HepG2 (cell line): Measurements from ENCODE around the gene ARHGEF12. TPM values are rescaled to one million over a fixed set of nuclear protein-coding genes. Genes with fewer than 3 reads are reported as not detected.

Experiments used
- BCL6 ChIP-seq: IDR thresholded peaks from 2 replicates; pipeline ENCODE4 v1.6.1; 2016; ENCODE audit warnings: missing genetic modification reagents, missing compliant biosample characterization
- ELF3 ChIP-seq: IDR thresholded peaks from 2 replicates; pipeline ENCODE4 v1.6.1; 2016; ENCODE audit warnings: missing genetic modification reagents, missing compliant biosample characterization
- FOXP1 ChIP-seq, 2 experiments: fragments of 450-650 bp in 1 of 2; IDR thresholded peaks; 2 replicates each; pipeline ENCODE4 v1.6.1; 2017 to 2018; ENCODE audit warnings: antibody characterized with exemption in 1 of 2
- KDM3A ChIP-seq: IDR thresholded peaks from 2 replicates; pipeline ENCODE4 v1.6.1; 2018; ENCODE audit warnings: low read depth, missing compliant biosample characterization
- NBN ChIP-seq: fragments of 450-650 bp; conservative IDR thresholded peaks from 2 replicates; pipeline ENCODE4 v1.6.1; 2017
- STAT5B ChIP-seq: sonication (generic); formaldehyde crosslinking; IDR thresholded peaks from 2 replicates; pipeline ENCODE4 v1.4.0; 2020; ENCODE audit warnings: missing genetic modification reagents
- TEAD2 ChIP-seq: sonication (generic); formaldehyde crosslinking; IDR thresholded peaks from 2 replicates; pipeline ENCODE4 v1.9.0; 2021; ENCODE audit warnings: missing genetic modification reagents
- TGIF2 ChIP-seq: IDR thresholded peaks from 2 replicates; pipeline ENCODE4 v1.6.1; 2016; ENCODE audit warnings: control low read depth, missing compliant biosample characterization
- TSC22D2 ChIP-seq: sonication (generic); formaldehyde crosslinking; IDR thresholded peaks from 2 replicates; pipeline ENCODE4 v1.5.1; 2020; ENCODE audit warnings: missing genetic modification reagents, mild to moderate bottlenecking, borderline replicate concordance
- ZFP37 ChIP-seq: sonication (generic); formaldehyde crosslinking; IDR thresholded peaks from 2 replicates; pipeline ENCODE4 v1.4.0; 2020; ENCODE audit warnings: missing genetic modification reagents, borderline replicate concordance
- ZNF232 ChIP-seq: sonication (generic); formaldehyde crosslinking; IDR thresholded peaks from 2 replicates; pipeline ENCODE4 v1.4.0; 2020; ENCODE audit warnings: missing genetic modification reagents, borderline replicate concordance
- ZNF468 ChIP-seq: sonication (generic); formaldehyde crosslinking; IDR thresholded peaks from 2 replicates; pipeline ENCODE4 v1.8.0; 2022; ENCODE audit warnings: mild to moderate bottlenecking, moderate library complexity, missing genetic modification reagents
- ZNF850 ChIP-seq: sonication (generic); formaldehyde crosslinking; conservative IDR thresholded peaks from 2 replicates; pipeline ENCODE4 v1.9.0; 2021; ENCODE audit warnings: mild to moderate bottlenecking, missing genetic modification reagents
- polyA plus RNA-seq, 8 experiments: library from polyadenylated mRNA; depleted of rRNA in 3 of 8; stranded (reverse) in 7 of 8; unstranded in 1 of 8; fragments of >200 nt; fragmentation: Illumina TruSeq in 4 of 8; extraction: Trizol in 4 of 8; gene quantifications; 2 replicates each; pipeline versions ENCODE4 v1.2.1 to v1.2.3, GENCODE V29; 2011 to 2016; ENCODE audit warnings: low read depth in 4 of 8, missing spikeins in 1 of 8, mixed read lengths in 1 of 8; ENCODE audit not compliant: insufficient read depth in 1 of 8
- total RNA-seq, 5 experiments: library from RNA; depleted of rRNA; stranded (reverse); fragments of >200 nt; fragmentation: Illumina TruSeq; extraction: Trizol; gene quantifications; 2 replicates each; pipeline ENCODE4 v1.2.3, GENCODE V29; 2016; ENCODE audit warnings: low read depth in 1 of 5
- TF ChIP-seq, protein P1 (sequence below): sonication (generic); formaldehyde crosslinking; IDR thresholded peaks from 2 replicates; pipeline ENCODE4 v1.8.1; 2022; ENCODE audit warnings: low read depth, mild to moderate bottlenecking, missing genetic modification reagents
- TF ChIP-seq, protein P2 (sequence below): sonication (generic); formaldehyde crosslinking; IDR thresholded peaks from 2 replicates; pipeline ENCODE4 v1.4.0; 2020; ENCODE audit warnings: low read depth, mild to moderate bottlenecking, missing genetic modification reagents
- TF ChIP-seq, protein P3 (sequence below): sonication (generic); formaldehyde crosslinking; IDR thresholded peaks from 2 replicates; pipeline ENCODE4 v1.4.0; 2020; ENCODE audit warnings: missing genetic modification reagents
- TF ChIP-seq, protein P4 (sequence below): conservative IDR thresholded peaks from 2 replicates; pipeline ENCODE4 v1.6.1; 2018; ENCODE audit warnings: missing genetic modification reagents
- TF ChIP-seq, protein P5 (sequence below): sonication (generic); formaldehyde crosslinking; IDR thresholded peaks from 2 replicates; pipeline ENCODE4 v1.4.0; 2020; ENCODE audit warnings: mild to moderate bottlenecking, missing genetic modification reagents
- TF ChIP-seq, protein P6 (sequence below): sonication (generic); formaldehyde crosslinking; IDR thresholded peaks from 2 replicates; pipeline ENCODE4 v1.4.0; 2020; ENCODE audit warnings: missing genetic modification reagents

ARHGEF12 gene
- total and polyA plus RNA-seq, 2 of the 13 experiments (the other 11 are each of a cell fraction or from before 2014, with no cell fraction given), result 17.9 to 54.4 TPM

DNA sequence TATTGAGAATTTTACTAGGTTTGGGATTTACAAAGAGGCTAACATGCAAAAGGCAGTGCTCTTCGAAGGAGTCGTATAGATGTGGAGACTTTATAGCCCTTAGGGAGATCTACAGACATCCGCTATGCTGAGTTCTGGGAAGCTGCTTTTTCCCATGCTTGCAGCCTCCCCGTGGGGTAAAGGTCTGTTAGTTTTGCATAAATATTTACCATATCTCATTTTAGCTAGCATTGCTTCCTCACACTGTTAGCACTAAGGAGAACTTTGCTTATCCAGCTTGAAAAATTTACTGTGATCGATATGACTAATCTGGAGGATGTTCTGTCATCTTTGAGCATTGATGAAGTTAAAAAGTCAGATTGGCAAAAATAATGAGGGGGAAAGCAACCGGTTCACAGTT is 18.6 kb downstream of the ARHGEF12 start (continued):
- TF ChIP-seq, protein P1, sequence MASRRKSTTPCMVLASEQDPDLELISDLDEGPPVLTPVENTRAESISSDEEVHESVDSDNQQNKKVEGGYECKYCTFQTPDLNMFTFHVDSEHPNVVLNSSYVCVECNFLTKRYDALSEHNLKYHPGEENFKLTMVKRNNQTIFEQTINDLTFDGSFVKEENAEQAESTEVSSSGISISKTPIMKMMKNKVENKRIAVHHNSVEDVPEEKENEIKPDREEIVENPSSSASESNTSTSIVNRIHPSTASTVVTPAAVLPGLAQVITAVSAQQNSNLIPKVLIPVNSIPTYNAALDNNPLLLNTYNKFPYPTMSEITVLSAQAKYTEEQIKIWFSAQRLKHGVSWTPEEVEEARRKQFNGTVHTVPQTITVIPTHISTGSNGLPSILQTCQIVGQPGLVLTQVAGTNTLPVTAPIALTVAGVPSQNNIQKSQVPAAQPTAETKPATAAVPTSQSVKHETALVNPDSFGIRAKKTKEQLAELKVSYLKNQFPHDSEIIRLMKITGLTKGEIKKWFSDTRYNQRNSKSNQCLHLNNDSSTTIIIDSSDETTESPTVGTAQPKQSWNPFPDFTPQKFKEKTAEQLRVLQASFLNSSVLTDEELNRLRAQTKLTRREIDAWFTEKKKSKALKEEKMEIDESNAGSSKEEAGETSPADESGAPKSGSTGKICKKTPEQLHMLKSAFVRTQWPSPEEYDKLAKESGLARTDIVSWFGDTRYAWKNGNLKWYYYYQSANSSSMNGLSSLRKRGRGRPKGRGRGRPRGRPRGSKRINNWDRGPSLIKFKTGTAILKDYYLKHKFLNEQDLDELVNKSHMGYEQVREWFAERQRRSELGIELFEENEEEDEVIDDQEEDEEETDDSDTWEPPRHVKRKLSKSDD (CRISPR knock-in tag), result no peak
- TF ChIP-seq ELF3 (CRISPR knock-in tag) (0 out of 2 replicates have a peak, but pooled peaks have one; percentile 30), TGIF2 (CRISPR knock-in tag) (no peak), NBN (no peak), FOXP1 (IDR thresholded peaks at IDR 0.05) (no peak), FOXP1 (CRISPR knock-in tag; IDR thresholded peaks at IDR 0.05) (peak; percentile 52; the same call in 1 of the 2 replicates), ZNF232 (no peak), TSC22D2 (CRISPR knock-in tag) (no peak), ZFP37 (CRISPR knock-in tag) (no peak), BCL6 (no peak), ZNF850 (no peak), KDM3A (CRISPR knock-in tag) (no peak), ZNF468 (CRISPR knock-in tag) (no peak), TEAD2 (CRISPR knock-in tag) (no peak), STAT5B (CRISPR knock-in tag) (no peak)
- TF ChIP-seq, protein P2, sequence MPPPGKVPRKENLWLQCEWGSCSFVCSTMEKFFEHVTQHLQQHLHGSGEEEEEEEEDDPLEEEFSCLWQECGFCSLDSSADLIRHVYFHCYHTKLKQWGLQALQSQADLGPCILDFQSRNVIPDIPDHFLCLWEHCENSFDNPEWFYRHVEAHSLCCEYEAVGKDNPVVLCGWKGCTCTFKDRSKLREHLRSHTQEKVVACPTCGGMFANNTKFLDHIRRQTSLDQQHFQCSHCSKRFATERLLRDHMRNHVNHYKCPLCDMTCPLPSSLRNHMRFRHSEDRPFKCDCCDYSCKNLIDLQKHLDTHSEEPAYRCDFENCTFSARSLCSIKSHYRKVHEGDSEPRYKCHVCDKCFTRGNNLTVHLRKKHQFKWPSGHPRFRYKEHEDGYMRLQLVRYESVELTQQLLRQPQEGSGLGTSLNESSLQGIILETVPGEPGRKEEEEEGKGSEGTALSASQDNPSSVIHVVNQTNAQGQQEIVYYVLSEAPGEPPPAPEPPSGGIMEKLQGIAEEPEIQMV (CRISPR knock-in tag), result no peak
- TF ChIP-seq, protein P3, sequence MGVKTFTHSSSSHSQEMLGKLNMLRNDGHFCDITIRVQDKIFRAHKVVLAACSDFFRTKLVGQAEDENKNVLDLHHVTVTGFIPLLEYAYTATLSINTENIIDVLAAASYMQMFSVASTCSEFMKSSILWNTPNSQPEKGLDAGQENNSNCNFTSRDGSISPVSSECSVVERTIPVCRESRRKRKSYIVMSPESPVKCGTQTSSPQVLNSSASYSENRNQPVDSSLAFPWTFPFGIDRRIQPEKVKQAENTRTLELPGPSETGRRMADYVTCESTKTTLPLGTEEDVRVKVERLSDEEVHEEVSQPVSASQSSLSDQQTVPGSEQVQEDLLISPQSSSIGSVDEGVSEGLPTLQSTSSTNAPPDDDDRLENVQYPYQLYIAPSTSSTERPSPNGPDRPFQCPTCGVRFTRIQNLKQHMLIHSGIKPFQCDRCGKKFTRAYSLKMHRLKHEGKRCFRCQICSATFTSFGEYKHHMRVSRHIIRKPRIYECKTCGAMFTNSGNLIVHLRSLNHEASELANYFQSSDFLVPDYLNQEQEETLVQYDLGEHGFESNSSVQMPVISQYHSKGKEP (CRISPR knock-in tag), result no peak
- TF ChIP-seq, protein P4, sequence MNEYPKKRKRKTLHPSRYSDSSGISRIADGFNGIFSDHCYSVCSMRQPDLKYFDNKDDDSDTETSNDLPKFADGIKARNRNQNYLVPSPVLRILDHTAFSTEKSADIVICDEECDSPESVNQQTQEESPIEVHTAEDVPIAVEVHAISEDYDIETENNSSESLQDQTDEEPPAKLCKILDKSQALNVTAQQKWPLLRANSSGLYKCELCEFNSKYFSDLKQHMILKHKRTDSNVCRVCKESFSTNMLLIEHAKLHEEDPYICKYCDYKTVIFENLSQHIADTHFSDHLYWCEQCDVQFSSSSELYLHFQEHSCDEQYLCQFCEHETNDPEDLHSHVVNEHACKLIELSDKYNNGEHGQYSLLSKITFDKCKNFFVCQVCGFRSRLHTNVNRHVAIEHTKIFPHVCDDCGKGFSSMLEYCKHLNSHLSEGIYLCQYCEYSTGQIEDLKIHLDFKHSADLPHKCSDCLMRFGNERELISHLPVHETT (CRISPR knock-in tag), result no peak
- TF ChIP-seq, protein P5, sequence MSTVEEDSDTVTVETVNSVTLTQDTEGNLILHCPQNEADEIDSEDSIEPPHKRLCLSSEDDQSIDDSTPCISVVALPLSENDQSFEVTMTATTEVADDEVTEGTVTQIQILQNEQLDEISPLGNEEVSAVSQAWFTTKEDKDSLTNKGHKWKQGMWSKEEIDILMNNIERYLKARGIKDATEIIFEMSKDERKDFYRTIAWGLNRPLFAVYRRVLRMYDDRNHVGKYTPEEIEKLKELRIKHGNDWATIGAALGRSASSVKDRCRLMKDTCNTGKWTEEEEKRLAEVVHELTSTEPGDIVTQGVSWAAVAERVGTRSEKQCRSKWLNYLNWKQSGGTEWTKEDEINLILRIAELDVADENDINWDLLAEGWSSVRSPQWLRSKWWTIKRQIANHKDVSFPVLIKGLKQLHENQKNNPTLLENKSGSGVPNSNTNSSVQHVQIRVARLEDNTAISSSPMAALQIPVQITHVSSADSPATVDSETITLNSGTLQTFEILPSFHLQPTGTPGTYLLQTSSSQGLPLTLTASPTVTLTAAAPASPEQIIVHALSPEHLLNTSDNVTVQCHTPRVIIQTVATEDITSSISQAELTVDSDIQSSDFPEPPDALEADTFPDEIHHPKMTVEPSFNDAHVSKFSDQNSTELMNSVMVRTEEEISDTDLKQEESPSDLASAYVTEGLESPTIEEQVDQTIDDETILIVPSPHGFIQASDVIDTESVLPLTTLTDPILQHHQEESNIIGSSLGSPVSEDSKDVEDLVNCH, result no peak
- TF ChIP-seq, protein P6, sequence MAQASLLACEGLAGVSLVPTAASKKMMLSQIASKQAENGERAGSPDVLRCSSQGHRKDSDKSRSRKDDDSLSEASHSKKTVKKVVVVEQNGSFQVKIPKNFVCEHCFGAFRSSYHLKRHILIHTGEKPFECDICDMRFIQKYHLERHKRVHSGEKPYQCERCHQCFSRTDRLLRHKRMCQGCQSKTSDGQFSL (CRISPR knock-in tag), result no peak
